Erythroblast (primary cell): ENCODE results near the gene VDAC2.

Experiments
- GATA1 ChIP-seq: IDR thresholded peaks from 2 replicates; pipeline ENCODE4 v1.6.1; 2011; ENCODE audit warnings: low read depth, mild to moderate bottlenecking, control low read depth, low read length, moderate library complexity
- POLR2A ChIP-seq: IDR thresholded peaks from 2 replicates; pipeline ENCODE4 v1.6.1; 2011; ENCODE audit warnings: mild to moderate bottlenecking, low read length

DNA sequence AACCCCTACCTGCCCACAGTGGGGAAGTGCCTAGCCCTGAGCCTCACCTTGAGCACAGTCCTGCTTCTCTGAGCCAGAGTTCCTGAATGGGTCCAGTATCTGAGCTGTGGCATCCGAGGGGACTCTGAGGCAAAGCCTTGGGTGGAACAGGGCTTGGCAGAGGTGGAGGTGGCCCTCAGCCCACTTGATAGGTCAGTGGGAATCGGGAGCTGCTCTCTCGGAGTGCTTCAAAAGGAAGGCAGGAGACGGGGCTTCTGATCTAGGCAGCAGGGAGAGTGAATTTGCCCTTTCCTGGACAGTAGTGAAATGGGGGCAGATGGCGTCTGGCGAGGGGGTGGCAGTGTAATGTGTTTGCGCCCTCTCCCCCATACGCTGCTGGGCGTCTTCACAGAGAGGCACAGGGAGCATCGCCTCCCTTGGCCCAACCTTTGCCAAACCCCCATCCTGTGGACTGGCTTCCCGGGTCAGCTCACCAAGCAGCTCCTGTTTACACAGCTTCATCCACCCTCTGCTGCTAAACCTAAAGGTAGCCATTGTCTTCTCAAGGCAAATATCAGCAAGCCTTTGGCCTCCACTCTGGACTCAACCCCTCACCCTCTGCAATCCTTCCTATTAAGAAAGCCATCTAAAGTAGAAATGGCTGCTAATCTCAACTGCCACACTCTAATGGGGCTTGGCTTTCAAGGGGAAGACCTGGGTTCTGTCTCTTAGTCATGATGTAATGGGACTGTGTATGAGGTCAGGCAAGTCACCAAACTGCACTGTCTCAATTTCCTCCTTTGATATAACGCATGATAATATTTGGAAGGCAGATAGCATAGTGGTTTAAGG lies 21.1 kb upstream of the VDAC2 start:
- TF ChIP-seq POLR2A (no peak), GATA1 (no peak)
